ENCODE measurements around the gene IMPACT.

IMPACT gene

DNA sequence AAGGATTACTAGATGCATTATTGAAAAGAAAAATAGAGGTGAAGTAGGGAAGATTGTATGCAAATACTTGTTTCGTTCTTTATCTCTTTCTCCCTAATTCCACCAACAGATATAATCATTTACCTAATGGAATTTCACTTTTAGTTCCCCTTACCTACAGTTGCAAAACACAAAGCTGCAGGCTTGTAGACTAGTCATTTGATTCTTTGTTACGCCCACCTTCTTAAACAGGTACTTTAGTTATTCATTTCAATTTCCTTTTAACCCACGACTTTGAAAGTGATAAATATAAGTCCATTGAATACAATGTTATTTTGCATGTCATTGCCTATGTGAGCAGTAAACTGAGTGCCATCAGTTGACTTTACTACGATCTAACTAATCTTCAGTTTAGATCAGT lies 30.1 kb downstream of the IMPACT start:
- TF ChIP-seq, protein P1, sequence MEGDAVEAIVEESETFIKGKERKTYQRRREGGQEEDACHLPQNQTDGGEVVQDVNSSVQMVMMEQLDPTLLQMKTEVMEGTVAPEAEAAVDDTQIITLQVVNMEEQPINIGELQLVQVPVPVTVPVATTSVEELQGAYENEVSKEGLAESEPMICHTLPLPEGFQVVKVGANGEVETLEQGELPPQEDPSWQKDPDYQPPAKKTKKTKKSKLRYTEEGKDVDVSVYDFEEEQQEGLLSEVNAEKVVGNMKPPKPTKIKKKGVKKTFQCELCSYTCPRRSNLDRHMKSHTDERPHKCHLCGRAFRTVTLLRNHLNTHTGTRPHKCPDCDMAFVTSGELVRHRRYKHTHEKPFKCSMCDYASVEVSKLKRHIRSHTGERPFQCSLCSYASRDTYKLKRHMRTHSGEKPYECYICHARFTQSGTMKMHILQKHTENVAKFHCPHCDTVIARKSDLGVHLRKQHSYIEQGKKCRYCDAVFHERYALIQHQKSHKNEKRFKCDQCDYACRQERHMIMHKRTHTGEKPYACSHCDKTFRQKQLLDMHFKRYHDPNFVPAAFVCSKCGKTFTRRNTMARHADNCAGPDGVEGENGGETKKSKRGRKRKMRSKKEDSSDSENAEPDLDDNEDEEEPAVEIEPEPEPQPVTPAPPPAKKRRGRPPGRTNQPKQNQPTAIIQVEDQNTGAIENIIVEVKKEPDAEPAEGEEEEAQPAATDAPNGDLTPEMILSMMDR (IDR thresholded peaks at IDR 0.05; ENCODE audit: low read depth, low read length) = no peak

DNA sequence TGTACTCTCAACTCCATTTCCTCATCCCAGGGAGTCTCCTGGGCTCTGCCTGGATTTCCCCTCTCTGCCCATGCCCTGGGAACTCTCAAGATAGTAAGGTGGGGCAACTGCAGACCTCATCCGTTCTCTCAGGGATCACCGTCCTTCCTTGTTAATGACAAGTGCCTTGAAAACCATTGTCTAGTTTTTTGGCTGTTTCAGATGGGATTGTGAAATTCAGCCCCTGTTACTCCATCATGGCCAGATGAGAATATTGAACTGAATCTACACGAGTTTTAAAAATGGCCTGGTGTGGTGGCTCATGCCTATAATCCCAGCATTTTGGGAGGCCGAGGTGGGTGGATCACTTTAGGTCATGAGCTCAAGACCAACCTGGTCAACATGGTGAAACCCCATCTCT lies 33.3 kb downstream of the IMPACT start:
- in situ Hi-C loops (cut with HindIII; ENCODE audit: low sequenced_read_pairs) = no loop called here
- H3K4me3 ChIP-seq (ENCODE audit: low read depth, low read length) = no peak overlapping the region
- no peak for DNase-seq (ENCODE audit: low read depth, low spot score)
- TF ChIP-seq, protein P1 (IDR thresholded peaks at IDR 0.05; ENCODE audit: low read depth, low read length) = no peak

More for the DNA sequence above, 30.1 kb downstream of the IMPACT start:
- in situ Hi-C loops (cut with HindIII; ENCODE audit: low sequenced_read_pairs) = no loop called here
- H3K4me3 ChIP-seq (ENCODE audit: low read depth, low read length) = no peak overlapping the region
- DNase-seq (ENCODE audit: low read depth, low spot score) = no peak

DNA sequence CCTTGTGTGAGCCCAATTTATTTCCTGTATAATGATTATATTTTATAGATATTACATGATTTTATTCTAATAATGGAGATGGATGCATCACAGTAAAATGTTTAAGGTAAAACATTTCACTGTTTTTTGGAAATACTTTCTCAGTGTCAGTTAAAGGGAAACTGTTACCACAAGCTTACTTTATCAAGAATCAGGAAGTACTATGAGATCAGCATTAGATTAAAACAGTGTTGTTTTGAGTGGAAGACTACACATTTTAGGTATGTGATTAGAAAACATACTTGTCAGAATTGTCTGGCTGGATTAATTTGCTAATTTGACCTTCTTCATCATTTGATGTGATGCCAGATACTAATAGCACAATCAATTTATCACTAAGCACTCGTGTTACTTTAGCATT lies 33.9 kb downstream of the IMPACT start, which contains the start of gene HRH4:
HRH4 (plus strand) TSS at position 250 of the 400 bp plus-strand sequence; CDS start at position 342, 92 bp downstream.
- in situ Hi-C loops (cut with HindIII; ENCODE audit: low sequenced_read_pairs) = no loop called here
- no peak for DNase-seq (ENCODE audit: low read depth, low spot score)
- TF ChIP-seq, protein P1 (IDR thresholded peaks at IDR 0.05; ENCODE audit: low read depth, low read length) = no peak
- no peak within 1 kb of the TSS for H3K4me3 ChIP-seq (ENCODE audit: low read depth, low read length)

DNA sequence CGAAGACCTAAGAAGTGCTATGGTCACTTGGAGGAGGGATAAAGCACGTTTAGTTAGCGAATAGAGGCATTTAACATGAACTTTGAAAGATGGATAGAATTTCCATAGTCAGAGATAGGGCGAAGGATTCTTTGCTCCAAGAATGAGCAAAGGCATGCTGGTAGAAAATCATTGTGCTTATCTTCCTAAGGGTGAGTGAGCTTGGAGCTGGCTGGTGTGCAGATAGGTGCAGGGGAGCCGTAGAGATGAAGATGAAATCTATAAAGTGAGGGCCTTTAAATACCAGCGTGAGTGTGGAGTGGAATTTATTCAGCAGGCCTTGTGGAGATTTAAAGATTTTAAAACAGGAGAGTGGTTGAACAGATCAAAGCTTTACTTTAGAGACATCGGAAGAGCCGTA lies 35.5 kb downstream of the IMPACT start:
- no peak for DNase-seq (ENCODE audit: low read depth, low spot score)
- H3K4me3 ChIP-seq (ENCODE audit: low read depth, low read length) = no peak overlapping the region
- in situ Hi-C loops (cut with HindIII; ENCODE audit: low sequenced_read_pairs) = no loop called here
- TF ChIP-seq, protein P1 (IDR thresholded peaks at IDR 0.05; ENCODE audit: low read depth, low read length) = no peak

DNA sequence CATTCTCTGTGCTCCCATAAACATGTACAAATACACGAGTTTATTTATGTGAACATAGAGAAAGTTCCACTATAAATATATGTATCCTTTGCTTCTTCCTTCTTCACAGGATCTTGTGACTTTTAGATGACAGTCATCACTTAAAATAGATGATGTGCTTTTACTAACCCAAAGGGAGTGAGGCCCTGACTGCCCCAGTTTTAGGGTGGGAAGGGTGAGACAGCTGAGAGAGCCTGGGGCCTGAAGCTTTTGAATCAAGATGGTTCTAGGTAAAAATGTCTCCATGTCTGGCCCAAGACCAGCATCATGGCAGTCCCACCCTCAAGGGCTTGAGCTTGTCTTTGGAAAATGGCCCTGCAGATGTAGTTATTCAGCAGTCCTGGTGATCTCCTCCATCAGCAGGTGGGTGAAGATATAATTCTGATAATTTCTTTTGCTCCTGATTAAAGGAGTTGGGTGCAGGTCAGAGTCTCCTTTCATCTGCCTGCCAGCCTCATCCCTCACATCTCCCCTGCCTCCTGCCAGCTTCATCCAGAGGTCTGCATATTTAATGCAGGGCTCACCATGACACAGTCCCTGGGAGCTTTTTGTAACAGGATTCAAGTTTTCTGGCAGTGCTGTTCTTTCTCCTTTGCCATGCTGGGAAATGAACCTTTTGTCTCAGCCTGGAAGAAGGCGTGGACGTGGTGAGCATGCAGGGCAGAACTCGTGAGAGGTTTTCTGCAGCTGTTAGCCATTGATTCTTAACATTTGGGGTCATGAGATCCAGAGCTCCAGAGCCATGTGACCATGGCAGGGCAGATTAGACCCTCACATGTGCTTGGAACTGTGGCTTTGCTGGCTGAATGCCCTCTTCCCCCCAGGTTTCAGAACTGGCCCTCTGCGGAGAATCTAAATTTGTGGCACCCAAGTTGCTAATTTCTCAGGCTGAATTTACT lies 36.6 kb downstream of the IMPACT start:
- no peak overlapping the region for H3K4me3 ChIP-seq (ENCODE audit: low read depth, low read length)
- in situ Hi-C loops (cut with HindIII; ENCODE audit: low sequenced_read_pairs) = no loop called here
- TF ChIP-seq, protein P1 (IDR thresholded peaks at IDR 0.05; ENCODE audit: low read depth, low read length) = no peak
- no peak for DNase-seq (ENCODE audit: low read depth, low spot score)

DNA sequence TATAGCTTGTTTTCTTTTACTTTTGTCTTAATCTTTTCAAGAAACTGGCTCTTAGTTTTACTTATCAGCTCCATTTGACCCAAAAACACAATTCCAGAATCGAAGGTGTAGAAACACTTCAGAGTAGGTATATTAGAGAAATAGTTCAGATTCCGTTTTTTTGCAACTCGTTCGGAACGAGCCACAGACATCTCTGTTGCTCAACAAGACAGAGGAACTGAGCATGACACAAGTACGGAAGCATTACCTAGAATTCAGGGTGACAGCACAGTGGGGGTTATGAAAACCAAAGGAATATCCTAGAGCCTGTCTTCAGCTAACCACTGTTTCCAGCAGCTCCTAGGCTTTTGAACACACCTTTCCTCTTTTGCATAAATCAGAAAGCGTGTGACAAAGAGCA lies 39.0 kb downstream of the IMPACT start:
- TF ChIP-seq, protein P1 (IDR thresholded peaks at IDR 0.05; ENCODE audit: low read depth, low read length) = no peak
- in situ Hi-C loops (cut with HindIII; ENCODE audit: low sequenced_read_pairs) = no loop called here
- H3K4me3 ChIP-seq (ENCODE audit: low read depth, low read length) = no peak overlapping the region
- DNase-seq (ENCODE audit: low read depth, low spot score) = no peak
